ENCODE measurements around the gene DAP.

Gene DAP

DNA sequence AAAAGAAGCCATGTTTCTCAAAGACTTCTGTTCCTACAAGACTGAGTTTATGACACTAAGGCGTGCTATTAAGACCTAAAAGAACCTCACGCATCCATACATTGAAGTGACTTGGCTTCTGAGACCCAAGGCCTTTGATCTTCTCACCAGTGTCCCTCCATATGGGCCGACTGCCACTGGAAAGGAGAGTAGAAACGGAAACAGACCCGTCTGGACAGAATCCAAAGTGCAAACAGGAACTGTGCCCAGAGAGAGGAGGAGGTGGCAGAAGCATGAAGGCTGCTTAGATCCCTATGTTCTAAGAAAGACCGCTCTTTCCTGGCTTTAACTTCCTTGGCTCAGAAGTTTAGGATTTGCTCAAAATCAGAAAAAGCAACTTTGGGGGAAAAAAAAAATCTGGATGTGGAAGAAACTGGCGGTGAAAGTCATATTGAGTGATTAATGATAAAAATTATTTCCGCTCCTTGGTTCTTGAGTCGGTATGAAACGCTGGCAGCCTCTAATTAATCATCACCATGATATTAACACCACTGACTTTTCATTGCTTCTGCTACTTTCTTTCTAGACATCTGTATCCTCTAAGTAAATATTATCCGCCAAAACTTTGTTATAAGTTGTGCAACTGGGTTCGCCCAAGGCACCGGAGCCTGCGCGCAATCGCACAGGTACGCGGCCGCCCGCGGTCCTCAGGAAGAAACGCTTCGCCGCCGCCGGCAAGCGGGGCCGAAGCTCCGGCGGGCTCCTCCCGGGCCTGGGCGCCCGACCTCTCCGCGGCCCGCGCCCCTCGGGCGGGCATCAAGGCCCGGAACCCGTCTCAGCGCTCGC is 726 bp downstream of the DAP start:
- TF ChIP-seq FOXP2 (optimal IDR thresholded peaks at IDR 0.05; ENCODE audit: borderline replicate concordance, extremely low read depth, extremely low read length, insufficient read depth) (no peak), SIN3A (IDR thresholded peaks at IDR 0.05; ENCODE audit: borderline replicate concordance, insufficient read depth, low read length) (no peak), TAF1 (IDR thresholded peaks at IDR 0.05; ENCODE audit: borderline replicate concordance, insufficient read depth, low read length) (no peak), POLR2AphosphoS5 (IDR thresholded peaks at IDR 0.05; ENCODE audit: low read depth, low read length) (no peak)
- TF ChIP-seq, protein P1, sequence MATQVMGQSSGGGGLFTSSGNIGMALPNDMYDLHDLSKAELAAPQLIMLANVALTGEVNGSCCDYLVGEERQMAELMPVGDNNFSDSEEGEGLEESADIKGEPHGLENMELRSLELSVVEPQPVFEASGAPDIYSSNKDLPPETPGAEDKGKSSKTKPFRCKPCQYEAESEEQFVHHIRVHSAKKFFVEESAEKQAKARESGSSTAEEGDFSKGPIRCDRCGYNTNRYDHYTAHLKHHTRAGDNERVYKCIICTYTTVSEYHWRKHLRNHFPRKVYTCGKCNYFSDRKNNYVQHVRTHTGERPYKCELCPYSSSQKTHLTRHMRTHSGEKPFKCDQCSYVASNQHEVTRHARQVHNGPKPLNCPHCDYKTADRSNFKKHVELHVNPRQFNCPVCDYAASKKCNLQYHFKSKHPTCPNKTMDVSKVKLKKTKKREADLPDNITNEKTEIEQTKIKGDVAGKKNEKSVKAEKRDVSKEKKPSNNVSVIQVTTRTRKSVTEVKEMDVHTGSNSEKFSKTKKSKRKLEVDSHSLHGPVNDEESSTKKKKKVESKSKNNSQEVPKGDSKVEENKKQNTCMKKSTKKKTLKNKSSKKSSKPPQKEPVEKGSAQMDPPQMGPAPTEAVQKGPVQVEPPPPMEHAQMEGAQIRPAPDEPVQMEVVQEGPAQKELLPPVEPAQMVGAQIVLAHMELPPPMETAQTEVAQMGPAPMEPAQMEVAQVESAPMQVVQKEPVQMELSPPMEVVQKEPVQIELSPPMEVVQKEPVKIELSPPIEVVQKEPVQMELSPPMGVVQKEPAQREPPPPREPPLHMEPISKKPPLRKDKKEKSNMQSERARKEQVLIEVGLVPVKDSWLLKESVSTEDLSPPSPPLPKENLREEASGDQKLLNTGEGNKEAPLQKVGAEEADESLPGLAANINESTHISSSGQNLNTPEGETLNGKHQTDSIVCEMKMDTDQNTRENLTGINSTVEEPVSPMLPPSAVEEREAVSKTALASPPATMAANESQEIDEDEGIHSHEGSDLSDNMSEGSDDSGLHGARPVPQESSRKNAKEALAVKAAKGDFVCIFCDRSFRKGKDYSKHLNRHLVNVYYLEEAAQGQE (IDR thresholded peaks at IDR 0.05; ENCODE audit: insufficient read depth in 1 of 2, low read depth in 2 of 2, low read length in 2 of 2) = no peak

DNA sequence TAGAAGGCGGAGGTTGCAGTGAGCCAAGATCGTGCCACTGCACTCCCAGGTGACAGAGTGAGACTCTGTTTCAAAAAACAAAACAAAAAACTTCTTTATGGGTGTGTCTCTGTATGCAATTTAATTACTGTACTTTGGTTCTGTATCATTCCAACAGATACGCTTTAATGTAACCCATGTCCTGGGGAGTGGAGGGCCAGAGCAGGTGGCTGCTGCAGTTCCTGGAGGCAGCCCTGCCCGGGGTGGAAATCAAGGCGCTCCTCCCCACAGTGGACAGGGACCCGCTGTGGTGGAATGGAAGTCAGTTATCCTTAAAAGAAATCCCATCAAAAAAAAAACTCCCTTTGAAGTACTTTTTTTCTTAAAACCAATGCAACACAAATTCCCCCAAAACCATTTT is 1.9 kb downstream of the DAP start:
- TF ChIP-seq TAF1 (IDR thresholded peaks at IDR 0.05; ENCODE audit: borderline replicate concordance, insufficient read depth, low read length) (no peak), FOXP2 (optimal IDR thresholded peaks at IDR 0.05; ENCODE audit: borderline replicate concordance, extremely low read depth, extremely low read length, insufficient read depth) (no peak), POLR2AphosphoS5 (IDR thresholded peaks at IDR 0.05; ENCODE audit: low read depth, low read length) (no peak), SIN3A (IDR thresholded peaks at IDR 0.05; ENCODE audit: borderline replicate concordance, insufficient read depth, low read length) (no peak)
- TF ChIP-seq, protein P1 (IDR thresholded peaks at IDR 0.05; ENCODE audit: insufficient read depth in 1 of 2, low read depth in 2 of 2, low read length in 2 of 2) = no peak

DNA sequence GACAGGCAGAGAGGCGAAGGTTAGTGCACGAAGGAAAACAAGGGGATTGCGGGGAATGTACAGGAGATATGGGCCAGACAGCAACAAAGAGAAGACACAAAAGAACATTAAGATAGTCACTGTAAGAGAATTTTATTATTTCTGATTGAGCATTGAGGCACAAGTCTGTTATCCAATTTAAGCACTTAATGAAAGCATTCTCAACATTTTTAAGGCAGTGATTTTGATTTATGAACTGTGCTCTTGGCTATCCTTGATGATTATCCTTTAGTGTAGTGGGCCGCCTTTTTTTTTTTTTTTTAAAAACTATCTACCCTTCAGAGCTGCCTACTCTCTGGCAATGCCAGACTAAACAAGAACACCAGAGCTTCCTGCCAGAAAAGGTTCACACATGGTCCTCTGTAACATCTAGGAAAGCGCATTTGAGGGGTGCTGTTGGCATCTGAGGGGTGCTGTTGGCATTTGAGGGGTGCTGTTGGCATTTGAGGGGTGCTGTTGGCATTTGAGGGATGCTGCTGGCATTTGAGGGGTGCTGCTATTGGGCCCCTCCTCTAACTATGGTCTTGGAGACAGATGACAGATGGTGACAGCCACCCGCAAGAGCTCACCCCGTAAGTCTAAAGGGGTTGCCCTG is 3.0 kb downstream of the DAP start:
- no peak for TF ChIP-seq SIN3A (IDR thresholded peaks at IDR 0.05; ENCODE audit: borderline replicate concordance, insufficient read depth, low read length)
- no peak for TF ChIP-seq POLR2AphosphoS5 (IDR thresholded peaks at IDR 0.05; ENCODE audit: low read depth, low read length)
- TF ChIP-seq FOXP2 (optimal IDR thresholded peaks at IDR 0.05; ENCODE audit: borderline replicate concordance, extremely low read depth, extremely low read length, insufficient read depth) = no peak
- TF ChIP-seq TAF1 (IDR thresholded peaks at IDR 0.05; ENCODE audit: borderline replicate concordance, insufficient read depth, low read length) = no peak
- TF ChIP-seq, protein P1 (IDR thresholded peaks at IDR 0.05; ENCODE audit: insufficient read depth in 1 of 2, low read depth in 2 of 2, low read length in 2 of 2) = no peak

DNA sequence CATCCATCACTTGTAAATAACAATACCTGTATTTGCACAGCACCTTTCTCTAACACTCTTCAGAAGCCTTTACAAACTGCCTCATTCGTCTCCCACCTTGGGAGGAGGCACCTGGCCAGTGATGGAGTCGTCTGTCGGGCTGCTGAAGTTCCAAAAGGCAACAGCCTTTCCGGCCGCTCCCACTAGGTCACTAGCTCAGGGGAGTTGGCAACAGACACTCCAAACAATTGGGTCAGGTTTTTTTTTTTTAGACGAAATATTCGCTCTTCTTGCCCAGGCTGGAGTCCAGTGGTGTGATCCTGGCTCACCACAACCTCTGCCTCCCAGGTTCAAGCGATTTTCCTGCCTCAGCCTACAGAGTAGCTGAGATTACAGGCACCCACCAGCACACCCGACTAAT is 4.0 kb downstream of the DAP start:
- TF ChIP-seq, protein P1 (IDR thresholded peaks at IDR 0.05; ENCODE audit: insufficient read depth in 1 of 2, low read depth in 2 of 2, low read length in 2 of 2) = no peak
- TF ChIP-seq FOXP2 (optimal IDR thresholded peaks at IDR 0.05; ENCODE audit: borderline replicate concordance, extremely low read depth, extremely low read length, insufficient read depth) = no peak
- TF ChIP-seq TAF1 (IDR thresholded peaks at IDR 0.05; ENCODE audit: borderline replicate concordance, insufficient read depth, low read length) = no peak
- no peak for TF ChIP-seq POLR2AphosphoS5 (IDR thresholded peaks at IDR 0.05; ENCODE audit: low read depth, low read length)
- no peak for TF ChIP-seq SIN3A (IDR thresholded peaks at IDR 0.05; ENCODE audit: borderline replicate concordance, insufficient read depth, low read length)
